ENCODE data around the gene NEURL1.

The NEURL1 gene

DNA sequence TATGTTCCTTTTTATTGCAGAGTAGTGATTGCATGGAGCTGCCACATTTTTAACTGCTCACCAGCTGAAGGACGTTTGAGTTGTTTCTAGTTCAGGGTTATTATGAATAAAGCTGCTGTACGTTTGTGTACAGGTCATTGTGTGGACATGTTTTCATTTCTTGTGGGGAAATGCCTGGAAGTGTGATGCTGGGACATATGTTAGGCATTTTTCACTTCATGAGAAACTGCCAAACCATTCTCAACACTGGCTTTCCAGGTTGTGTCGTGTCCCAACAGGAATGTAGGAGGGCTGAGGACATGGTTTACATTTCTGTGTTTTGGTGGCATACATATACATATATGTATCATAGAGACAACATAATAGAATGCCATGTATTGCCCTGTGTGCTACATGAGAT, 73.0 kb downstream of the NEURL1 start:
- no peak for DNase-seq

- no peak for DNase-seq
Measured at GRCh38 chr10:103568505-103568904, 75.0 kb downstream of the NEURL1 start.

DNA sequence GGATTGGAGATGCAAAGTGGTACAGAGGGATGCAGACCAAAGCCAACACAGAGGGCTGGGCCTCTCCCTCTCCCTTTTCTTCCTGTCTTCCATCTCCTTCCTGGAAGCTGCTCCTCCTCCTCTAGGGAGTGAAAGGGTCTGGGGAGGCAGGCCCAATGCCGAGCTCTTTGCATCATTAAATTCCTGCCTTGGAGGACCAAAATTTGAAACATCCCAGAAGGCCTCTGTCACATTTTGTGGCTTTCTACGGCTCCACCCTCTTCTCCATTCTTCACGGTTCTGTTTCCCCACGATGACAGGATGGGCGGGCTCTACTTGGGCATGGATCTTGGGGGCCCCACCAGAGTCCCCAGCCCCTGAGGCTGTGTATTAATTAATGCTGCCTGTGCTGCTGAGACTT, 76.4 kb downstream of the NEURL1 start:
- no peak for DNase-seq

DNA sequence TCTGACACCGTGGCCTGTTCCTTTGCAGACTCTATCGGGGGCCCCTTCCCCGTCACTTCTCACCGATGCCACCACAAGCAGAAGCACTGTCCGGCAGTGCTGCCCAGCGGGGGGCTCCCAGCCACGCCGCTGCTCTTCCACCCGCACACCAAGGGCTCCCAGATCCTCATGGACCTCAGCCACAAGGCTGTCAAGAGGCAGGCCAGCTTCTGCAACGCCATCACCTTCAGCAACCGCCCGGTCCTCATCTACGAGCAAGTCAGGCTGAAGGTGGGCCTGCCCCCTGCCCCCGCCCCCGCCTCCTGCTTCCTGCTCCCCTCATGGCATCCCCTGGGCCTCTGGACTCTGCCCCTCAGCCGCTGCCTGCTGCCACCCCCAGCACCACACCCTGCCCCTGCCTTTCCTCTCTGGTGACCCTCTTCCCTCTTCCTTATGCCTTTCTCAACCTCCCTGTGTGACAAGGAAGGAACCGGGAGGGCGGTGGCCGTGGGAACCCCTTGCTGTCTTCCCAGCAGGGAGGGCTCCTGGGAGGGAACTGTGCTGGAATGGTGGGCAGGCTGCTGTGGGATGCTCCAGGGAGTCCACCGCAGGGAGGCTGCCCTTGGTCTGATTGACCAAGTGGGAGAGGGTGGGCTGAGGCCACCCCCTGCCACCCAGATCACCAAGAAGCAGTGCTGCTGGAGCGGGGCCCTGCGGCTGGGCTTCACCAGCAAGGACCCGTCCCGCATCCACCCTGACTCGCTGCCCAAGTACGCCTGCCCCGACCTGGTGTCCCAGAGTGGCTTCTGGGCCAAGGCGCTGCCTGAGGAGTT, 77.5 kb downstream of the NEURL1 start:
- no peak for DNase-seq

DNA sequence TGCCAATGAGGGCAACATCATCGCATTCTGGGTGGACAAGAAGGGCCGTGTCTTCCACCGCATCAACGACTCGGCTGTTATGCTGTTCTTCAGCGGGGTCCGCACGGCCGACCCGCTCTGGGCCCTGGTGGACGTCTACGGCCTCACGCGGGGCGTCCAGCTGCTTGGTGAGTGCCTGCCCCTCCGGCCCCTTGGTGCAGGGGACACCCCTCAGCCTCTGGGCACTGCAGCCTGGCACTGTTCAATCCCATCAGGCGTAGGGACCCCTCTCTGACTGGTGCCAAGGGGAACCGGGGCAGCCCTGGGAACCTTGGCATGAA, 78.1 kb downstream of the NEURL1 start:
- no peak for DNase-seq

DNA sequence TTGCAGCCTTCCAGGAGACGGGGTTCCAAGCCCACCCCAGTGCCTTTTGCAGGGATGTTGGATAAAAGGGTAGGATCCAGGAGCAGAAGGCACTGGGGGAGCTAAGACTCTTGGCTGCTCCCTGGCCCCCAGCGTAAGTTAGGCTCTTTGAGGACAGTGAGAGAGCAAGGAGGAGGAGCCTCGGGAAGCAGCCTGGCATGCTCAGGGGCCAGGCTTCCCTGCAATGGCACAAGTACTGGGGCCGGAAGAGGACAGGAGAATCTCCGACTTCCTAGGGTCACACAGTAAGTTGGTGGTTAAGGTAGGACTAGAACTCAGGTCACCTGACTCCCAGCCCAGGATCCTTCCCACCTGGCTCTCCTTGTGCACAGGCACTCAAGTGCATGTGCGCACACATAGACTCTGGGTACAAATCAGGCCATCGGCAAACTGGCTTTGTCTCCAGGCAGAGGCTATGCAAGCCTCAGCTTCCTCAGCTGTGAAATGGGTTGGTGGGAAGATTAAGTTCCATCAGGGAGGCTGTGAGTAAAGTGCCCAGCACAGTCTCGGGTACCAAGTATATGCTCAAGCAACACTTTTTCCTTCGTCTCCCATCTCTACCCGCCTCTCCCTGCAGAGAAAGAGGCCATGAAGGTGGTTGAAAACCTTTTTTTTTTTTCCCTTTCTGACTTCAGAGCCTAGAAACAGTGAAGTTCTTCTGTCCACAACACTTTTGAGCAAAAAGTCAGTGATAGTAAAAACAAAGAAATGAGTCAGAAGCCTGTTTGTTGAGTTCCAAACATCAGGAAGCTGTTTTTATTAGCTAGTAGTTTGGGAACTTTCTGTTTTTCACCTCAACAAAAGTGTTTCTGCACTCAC, 79.1 kb downstream of the NEURL1 start:
- DNase-seq: no peak

DNA sequence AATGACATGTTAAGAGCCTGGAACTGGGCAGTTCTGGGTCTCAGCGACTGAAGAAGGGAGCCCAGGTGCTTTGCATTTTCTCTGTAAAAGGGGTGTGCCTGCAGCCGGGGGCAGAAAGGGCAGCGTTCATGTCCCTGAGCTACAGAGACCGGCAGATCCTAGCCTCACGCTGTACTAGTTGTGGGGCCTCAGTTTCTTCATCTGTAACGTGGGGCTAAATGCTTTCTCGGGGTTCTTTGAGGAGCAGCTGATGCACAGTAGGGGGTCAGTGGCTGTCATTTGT, 79.6 kb downstream of the NEURL1 start:
- DNase-seq: no peak

- DNase-seq: no peak
Measured at GRCh38 chr10:103574097-103575061, 80.9 kb downstream of the NEURL1 start.

GRCh38 chr10:103575416-103576075, 82.0 kb downstream of the NEURL1 start:
- no peak for DNase-seq

GRCh38 chr10:103576076-103576471, 82.6 kb downstream of the NEURL1 start:
- DNase-seq: no peak

DNA sequence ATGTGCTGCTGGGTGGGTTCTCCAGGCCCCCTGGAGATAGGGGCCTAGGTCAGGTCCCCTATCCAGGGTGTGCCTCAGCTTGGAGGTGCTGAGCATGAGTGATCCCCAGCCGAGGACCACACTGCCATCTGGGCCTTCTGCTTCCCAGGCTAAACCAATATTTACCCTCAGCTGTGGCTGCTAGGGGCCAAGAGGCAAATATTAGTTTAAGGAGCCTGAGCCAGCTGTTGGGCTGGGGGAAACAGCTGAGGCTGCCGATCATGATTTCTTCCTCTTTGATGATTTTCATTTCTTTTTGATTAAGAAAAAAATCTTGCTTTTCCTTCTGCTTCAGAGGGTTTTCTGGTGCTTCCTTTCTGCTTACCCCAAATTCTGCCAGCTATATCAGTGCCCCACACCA, 83.4 kb downstream of the NEURL1 start:
- DNase-seq: no peak

- no peak for DNase-seq
Measured at GRCh38 chr10:103578782-103579382, 85.4 kb downstream of the NEURL1 start.

DNA sequence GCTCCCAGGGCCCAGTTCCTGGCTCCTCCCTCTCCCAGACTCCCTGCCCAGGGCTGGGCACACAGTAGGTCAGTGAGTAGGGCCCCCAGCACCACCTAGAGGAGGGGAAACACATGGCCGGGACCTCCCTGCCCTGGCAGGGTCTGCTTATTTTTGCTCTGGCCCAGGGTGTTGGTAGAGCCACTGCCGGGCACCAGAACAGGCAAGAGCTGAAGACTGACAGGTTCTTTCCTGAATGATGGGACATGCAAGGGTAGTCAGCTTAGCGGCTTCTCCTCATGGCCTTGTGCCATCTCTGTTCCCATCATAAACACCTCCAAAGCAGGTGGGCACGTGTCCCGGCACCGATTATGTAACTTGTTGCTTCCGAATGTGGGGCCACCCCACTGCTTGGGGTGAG, 86.5 kb downstream of the NEURL1 start:
- DNase-seq: no peak

DNA sequence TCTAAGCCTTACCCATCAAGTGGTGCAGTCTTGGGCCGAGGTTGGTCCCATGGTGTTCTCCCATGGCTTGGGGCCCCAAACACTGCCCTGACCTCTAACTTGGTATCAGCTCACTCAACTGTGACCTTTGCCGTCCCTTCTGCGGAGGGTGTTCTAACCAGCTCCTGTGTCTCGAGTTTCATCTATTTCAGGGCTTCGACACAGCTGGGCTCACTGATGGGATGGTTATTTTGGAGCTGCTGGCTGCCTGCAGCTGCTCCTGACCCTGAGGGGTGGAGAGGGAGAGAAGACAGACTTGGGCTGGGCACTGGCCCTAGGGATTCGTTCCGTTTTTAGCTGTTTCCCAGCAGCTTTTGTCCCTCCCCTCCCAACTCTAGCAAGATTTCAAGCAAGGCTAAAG, 86.9 kb downstream of the NEURL1 start:
- DNase-seq: no peak

- DNase-seq: no peak
Measured at GRCh38 chr10:103581499-103581898, 88.0 kb downstream of the NEURL1 start.

- DNase-seq: no peak
Measured at GRCh38 chr10:103582331-103583123, 89.0 kb downstream of the NEURL1 start.

DNA sequence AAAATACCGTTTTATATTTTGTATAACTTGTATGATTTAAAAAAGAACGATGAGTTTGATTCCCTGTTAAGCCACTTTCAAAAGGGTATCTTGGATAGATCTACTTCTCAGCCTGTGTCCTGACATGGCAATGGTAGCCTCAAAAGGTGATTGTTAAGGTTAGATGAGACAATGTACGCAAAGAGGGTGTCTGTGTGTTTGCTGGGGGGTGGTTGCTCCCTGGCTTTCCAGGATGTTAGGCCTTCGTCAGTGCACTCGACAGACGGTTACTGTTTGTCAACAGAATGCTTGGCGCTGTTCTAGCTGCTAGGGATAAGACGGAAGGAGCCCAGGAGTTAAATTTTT, 90.3 kb downstream of the NEURL1 start:
- peak in 3 of 6 experiments; percentile 47 to 70 (median 62) for DNase-seq

DNA sequence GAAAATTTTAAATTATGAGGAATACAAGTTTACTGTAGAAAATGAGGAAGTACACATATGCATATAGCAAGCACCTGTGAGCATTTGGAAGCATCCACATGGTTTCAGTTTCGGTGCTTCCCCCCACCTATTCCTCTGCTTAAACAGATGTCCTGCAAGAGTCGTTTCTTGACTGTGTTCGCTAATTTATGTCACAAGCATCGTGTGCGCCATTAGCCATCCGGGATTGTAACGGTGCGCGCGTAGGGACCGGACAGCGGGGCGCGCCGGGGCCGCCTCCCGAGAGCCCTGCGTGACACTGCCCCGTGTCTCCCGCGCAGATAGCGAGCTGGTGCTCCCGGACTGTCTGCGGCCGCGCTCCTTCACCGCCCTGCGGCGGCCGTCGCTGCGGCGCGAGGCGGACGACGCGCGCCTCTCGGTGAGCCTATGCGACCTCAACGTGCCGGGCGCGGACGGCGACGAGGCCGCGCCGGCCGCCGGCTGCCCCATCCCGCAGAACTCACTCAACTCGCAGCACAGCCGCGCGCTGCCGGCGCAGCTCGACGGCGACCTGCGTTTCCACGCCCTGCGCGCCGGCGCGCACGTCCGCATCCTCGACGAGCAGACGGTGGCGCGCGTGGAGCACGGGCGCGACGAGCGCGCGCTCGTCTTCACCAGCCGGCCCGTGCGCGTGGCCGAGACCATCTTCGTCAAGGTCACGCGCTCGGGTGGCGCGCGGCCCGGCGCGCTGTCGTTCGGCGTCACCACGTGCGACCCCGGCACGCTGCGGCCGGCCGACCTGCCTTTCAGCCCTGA, 90.9 kb downstream of the NEURL1 start:
- peak; percentile 51 to 77 (median 60) for DNase-seq

DNA sequence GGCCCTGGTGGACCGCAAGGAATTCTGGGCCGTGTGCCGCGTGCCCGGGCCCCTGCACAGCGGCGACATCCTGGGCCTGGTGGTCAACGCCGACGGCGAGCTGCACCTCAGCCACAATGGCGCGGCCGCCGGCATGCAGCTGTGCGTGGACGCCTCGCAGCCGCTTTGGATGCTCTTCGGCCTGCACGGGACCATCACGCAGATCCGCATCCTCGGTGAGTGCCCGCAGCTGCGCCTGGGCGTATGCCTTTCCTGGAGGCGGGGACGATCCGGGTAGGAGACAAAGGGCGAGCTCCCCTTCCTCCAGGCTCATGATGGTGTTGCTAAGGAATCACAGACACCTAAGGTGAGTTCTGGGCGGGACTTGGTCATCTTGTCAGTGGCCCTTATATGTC, 91.5 kb downstream of the NEURL1 start:
- peak in 1 of 6 experiments; percentile 45 for DNase-seq

- no peak for DNase-seq
Measured at GRCh38 chr10:103587073-103587472, 93.6 kb downstream of the NEURL1 start.

Measured in stimulated activated naive CD4-positive, alpha-beta T cell (primary cell).